Sciatic nerve (tissue), 2 donors: ENCODE results near the gene C16orf74. TPM values are rescaled to one million over a fixed set of nuclear protein-coding genes. Genes with fewer than 3 reads are reported as not detected.

Experiments used
- ATAC-seq: fragments of 200-7000 bp; cut with Tn5 transposase; one replicate; pipeline ENCODE4 v1.9.1; 2020; ENCODE audit warnings: mild to moderate bottlenecking, moderate library complexity
- DNase-seq: peaks from one replicate; pipeline ENCODE4 v3.0.0-alpha.2; 2020; ENCODE audit warnings: low spot score
- intact Hi-C: fragments of 100-400 bp; cut with DNase I; formaldehyde crosslinking; loops from one replicate; pipeline ENCODE4 v1.14.2; 2022
- total RNA-seq: library from RNA; stranded (reverse); fragmentation: NEBNext Ultra II Directional; extraction: Animal tissue kit (Norgen Biotek cat#: 25700); gene quantifications from one replicate; pipeline ENCODE4 v1.2.1, GENCODE V29; 2021
- donor health status: DM: no; HTN: no; CAD: no.
- donor health status: DM: no; HTN: no; CAD: no.

Gene C16orf74
- 1.8 TPM for total RNA-seq

GRCh38 chr16:85750827-85751697 lies at the start of gene C16orf74:
Gene C16orf74, minus strand, starts transcription at chr16:85751096. Its CDS starts 15,879 bp downstream, at chr16:85735217.
- DNase-seq (no peak), ATAC-seq (peak; percentile 66)
- intact Hi-C loops: no loop called here

GRCh38 chr16:85800321-85800669 lies 49.4 kb upstream of the C16orf74 start:
- no peak for ATAC-seq
- no peak for DNase-seq
- intact Hi-C loops: no loop called here

GRCh38 chr16:85799497-85800320 lies 48.8 kb upstream of the C16orf74 start, which contains the start of the genes COX4I1 and EMC8:
Gene COX4I1, plus strand, starts transcription at chr16:85799695. Its CDS starts 1,511 bp downstream, at chr16:85801206.
Gene EMC8, minus strand, starts transcription at chr16:85799544. Its CDS starts 249 bp downstream, at chr16:85799295.
- ATAC-seq (peak; percentile 99), DNase-seq (peak; percentile 98)
- intact Hi-C loops: no loop called here

- no peak for DNase-seq
- ATAC-seq: no peak
- intact Hi-C loops: no loop called here
These were observed 48.1 kb upstream of the C16orf74 start for GRCh38 chr16:85798901-85799496.

- DNase-seq (no peak), ATAC-seq (no peak)
- intact Hi-C loops: no loop called here
These were observed 47.4 kb upstream of the C16orf74 start for GRCh38 chr16:85798283-85798776.

GRCh38 chr16:85796599-85796998 lies 45.7 kb upstream of the C16orf74 start:
- intact Hi-C loops: no loop called here
- no peak for DNase-seq
- ATAC-seq: no peak

GRCh38 chr16:85796152-85796551 lies 45.3 kb upstream of the C16orf74 start:
- DNase-seq: no peak
- intact Hi-C loops: no loop called here
- ATAC-seq: no peak

- intact Hi-C loops: no loop called here
- no peak for DNase-seq
- ATAC-seq: no peak
These were observed 43.8 kb upstream of the C16orf74 start for GRCh38 chr16:85794696-85795095.

- intact Hi-C loops: no loop called here
- DNase-seq (no peak), ATAC-seq (no peak)
These were observed 42.9 kb upstream of the C16orf74 start for GRCh38 chr16:85793662-85794298.

GRCh38 chr16:85789773-85790172 lies 38.9 kb upstream of the C16orf74 start:
- DNase-seq (no peak), ATAC-seq (no peak)
- intact Hi-C loops: no loop called here

- DNase-seq (no peak), ATAC-seq (no peak)
- intact Hi-C loops: no loop called here
These were observed 37.9 kb upstream of the C16orf74 start for GRCh38 chr16:85788819-85789218.

GRCh38 chr16:85785927-85786326 lies 35.0 kb upstream of the C16orf74 start:
- intact Hi-C loops: no loop called here
- no peak for ATAC-seq
- no peak for DNase-seq

- ATAC-seq: no peak
- no peak for DNase-seq
- intact Hi-C loops: no loop called here
These were observed 33.9 kb upstream of the C16orf74 start for GRCh38 chr16:85784813-85785212.

GRCh38 chr16:85783441-85783840 lies 32.5 kb upstream of the C16orf74 start:
- DNase-seq (no peak), ATAC-seq (no peak)
- intact Hi-C loops: no loop called here

- ATAC-seq (no peak), DNase-seq (no peak)
- intact Hi-C loops: no loop called here
These were observed 31.6 kb upstream of the C16orf74 start for GRCh38 chr16:85782451-85782850.

- DNase-seq: no peak
- intact Hi-C loops: no loop called here
- ATAC-seq: peak; percentile 27
These were observed 30.9 kb upstream of the C16orf74 start for GRCh38 chr16:85781695-85782370.

- DNase-seq (no peak), ATAC-seq (no peak)
- intact Hi-C loops: no loop called here
These were observed 30.3 kb upstream of the C16orf74 start for GRCh38 chr16:85781156-85781555.

GRCh38 chr16:85780281-85780680 lies 29.4 kb upstream of the C16orf74 start:
- intact Hi-C loops: no loop called here
- DNase-seq (no peak), ATAC-seq (no peak)
